ENCODE results near the gene GATM.

DNA sequence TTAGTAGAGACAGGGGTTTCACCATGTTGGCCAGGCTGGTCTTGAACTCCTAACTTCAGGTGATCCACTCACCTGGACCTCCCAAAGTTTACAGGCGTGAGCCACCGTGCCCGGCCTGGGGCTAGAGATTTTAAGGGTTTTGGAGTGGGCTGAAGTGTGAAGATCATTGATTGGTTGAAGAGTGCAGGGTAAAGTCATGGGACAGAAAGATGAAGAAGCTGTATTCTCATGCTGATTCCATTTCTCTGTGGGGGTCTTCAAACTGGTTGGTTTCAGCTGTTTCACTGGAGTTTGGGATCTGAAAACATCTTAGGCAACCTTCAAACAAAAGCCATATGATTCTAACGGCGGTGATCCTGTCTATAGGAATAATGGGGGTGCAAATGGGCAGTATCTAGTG is 52.1 kb downstream of the GATM start:
- TF ChIP-seq POLR2AphosphoS5 (IDR thresholded peaks at IDR 0.05) (no peak), POLR2A (IDR thresholded peaks at IDR 0.05) (no peak)
- TF ChIP-seq, protein P1, sequence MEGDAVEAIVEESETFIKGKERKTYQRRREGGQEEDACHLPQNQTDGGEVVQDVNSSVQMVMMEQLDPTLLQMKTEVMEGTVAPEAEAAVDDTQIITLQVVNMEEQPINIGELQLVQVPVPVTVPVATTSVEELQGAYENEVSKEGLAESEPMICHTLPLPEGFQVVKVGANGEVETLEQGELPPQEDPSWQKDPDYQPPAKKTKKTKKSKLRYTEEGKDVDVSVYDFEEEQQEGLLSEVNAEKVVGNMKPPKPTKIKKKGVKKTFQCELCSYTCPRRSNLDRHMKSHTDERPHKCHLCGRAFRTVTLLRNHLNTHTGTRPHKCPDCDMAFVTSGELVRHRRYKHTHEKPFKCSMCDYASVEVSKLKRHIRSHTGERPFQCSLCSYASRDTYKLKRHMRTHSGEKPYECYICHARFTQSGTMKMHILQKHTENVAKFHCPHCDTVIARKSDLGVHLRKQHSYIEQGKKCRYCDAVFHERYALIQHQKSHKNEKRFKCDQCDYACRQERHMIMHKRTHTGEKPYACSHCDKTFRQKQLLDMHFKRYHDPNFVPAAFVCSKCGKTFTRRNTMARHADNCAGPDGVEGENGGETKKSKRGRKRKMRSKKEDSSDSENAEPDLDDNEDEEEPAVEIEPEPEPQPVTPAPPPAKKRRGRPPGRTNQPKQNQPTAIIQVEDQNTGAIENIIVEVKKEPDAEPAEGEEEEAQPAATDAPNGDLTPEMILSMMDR (IDR thresholded peaks at IDR 0.05), result no peak
